PC-3 (cell line): ENCODE measurements around the gene ZNF213. TPM values are rescaled to one million over a fixed set of nuclear protein-coding genes. Genes with fewer than 3 reads are reported as not detected.

ENCODE experiments used
- ATAC-seq: fragments of 200-7000 bp; cut with Tn5 transposase; 2 replicates; pipeline ENCODE4 v1.9.1; 2020; ENCODE audit warnings: mild to moderate bottlenecking, moderate library complexity
- BruUV-seq: library from RNA; stranded (reverse); fragments of 400-500 nt; replicated peaks from 2 replicates; lab custom pipeline; 2021; lab: Mats Ljungman, UMichigan
- CTCF ChIA-PET: fragments of 300-600 bp; sonication (Branson Sonifier 250); formaldehyde crosslinking; loops from one replicate; lab custom pipeline; 2022; ENCODE audit warnings: antibody characterized with exemption; lab: Charles Lee
- POLR2A ChIA-PET: fragments of 300-600 bp; sonication (Branson Sonifier 250); formaldehyde crosslinking; loops from one replicate; lab custom pipeline; 2022; ENCODE audit warnings: antibody characterized with exemption; ENCODE audit not compliant: unreplicated experiment; lab: Charles Lee
- DNase-seq: peaks from one replicate; pipeline ENCODE4 v3.0.0-alpha.2; 2015
- H2AFZ ChIP-seq: fragments of 300-600 bp; sonication (generic); 2 replicates; pipeline ENCODE4 v1.6.0; 2016; ENCODE audit warnings: antibody characterized with exemption, low read length
- H3F3A ChIP-seq: fragments of 300-600 bp; sonication (generic); one replicate; pipeline ENCODE4 v1.6.0; 2017; ENCODE audit warnings: antibody characterized with exemption, low read length, control low read depth, mild to moderate bottlenecking; ENCODE audit not compliant: unreplicated experiment
- H3K27ac ChIP-seq: fragments of 300-600 bp; sonication (generic); 2 replicates; pipeline ENCODE4 v1.5.1; 2016; ENCODE audit warnings: mild to moderate bottlenecking, low read length
- H3K27me3 ChIP-seq: fragments of 300-600 bp; sonication (generic); 2 replicates; pipeline ENCODE4 v1.6.1; 2016; ENCODE audit warnings: low read length, mixed read lengths
- H3K36me3 ChIP-seq: fragments of 300-600 bp; sonication (generic); 2 replicates; pipeline ENCODE4 v1.6.1; 2016; ENCODE audit warnings: low read depth, mixed run types, low read length, mixed read lengths
- H3K4me1 ChIP-seq: fragments of 300-600 bp; sonication (generic); 2 replicates; pipeline ENCODE4 v1.5.1; 2016; ENCODE audit warnings: low read length; ENCODE audit not compliant: insufficient read depth
- H3K4me2 ChIP-seq: fragments of 300-600 bp; sonication (generic); 2 replicates; pipeline ENCODE4 v1.6.0; 2016; ENCODE audit warnings: low read length
- H3K4me3 ChIP-seq: fragments of 300-600 bp; sonication (generic); 2 replicates; pipeline ENCODE4 v1.5.1; 2016; ENCODE audit warnings: mild to moderate bottlenecking, low read length, mixed read lengths
- H3K79me2 ChIP-seq: fragments of 300-600 bp; sonication (generic); 2 replicates; pipeline ENCODE4 v1.6.1; 2017; ENCODE audit warnings: low read length, mixed read lengths
- H3K9ac ChIP-seq: fragments of 300-600 bp; sonication (generic); 2 replicates; pipeline ENCODE4 v1.6.0; 2016; ENCODE audit warnings: mild to moderate bottlenecking, low read length
- H3K9me2 ChIP-seq: fragments of 300-600 bp; sonication (generic); replicated peaks from 2 replicates; pipeline ENCODE4 v1.6.1; 2016; ENCODE audit warnings: mixed run types, low read length, mixed read lengths
- H3K9me3 ChIP-seq: fragments of 300-600 bp; sonication (generic); 2 replicates; pipeline ENCODE4 v1.6.1; 2016; ENCODE audit warnings: low read length, mixed read lengths
- H4K20me1 ChIP-seq: fragments of 300-600 bp; sonication (generic); 2 replicates; pipeline ENCODE4 v1.6.1; 2016; ENCODE audit warnings: low read length, mixed read lengths
- CTCF ChIP-seq: fragments of 300-600 bp; sonication (generic); conservative IDR thresholded peaks from 2 replicates; pipeline ENCODE4 v1.5.1; 2017; ENCODE audit warnings: antibody characterized with exemption, low read depth, mild to moderate bottlenecking, low read length
- EZH2 ChIP-seq: fragments of 300-600 bp; sonication (generic); IDR thresholded peaks from one replicate; pipeline ENCODE4 v1.6.1; 2017; ENCODE audit warnings: antibody characterized with exemption, mild to moderate bottlenecking, low read length; ENCODE audit not compliant: unreplicated experiment
- EZH2phosphoT487 ChIP-seq: fragments of 300-600 bp; sonication (generic); IDR thresholded peaks from 2 replicates; pipeline ENCODE4 v1.6.1; 2018; ENCODE audit warnings: mild to moderate bottlenecking, antibody characterized with exemption, low read length, borderline replicate concordance
- intact Hi-C: fragments of 100-400 bp; cut with micrococcal nuclease; formaldehyde crosslinking; loops from 2 replicates; pipeline ENCODE4 v1.9.0; 2023
- total RNA-seq: library from RNA; depleted of rRNA; stranded (reverse); fragments of >200 nt; gene quantifications from 2 replicates; pipeline ENCODE4 v1.2.3, GENCODE V29; 2014

Gene ZNF213
- total RNA-seq, 1 experiment from 2014 or later, result 3.6 TPM

GRCh38 chr16:3141781-3142311 lies 7.0 kb downstream of the ZNF213 start:
- Histone ChIP-seq H3K9me3 (no peaks in the 10 kb centered on the region), H2AFZ (no peak overlapping the region), H3K27me3 (no peaks in the 10 kb centered on the region), H3K36me3 (no peaks in the 10 kb centered on the region), H3K4me3 (no peak overlapping the region), H3K9ac (no peak overlapping the region), H3K79me2 (no peaks in the 10 kb centered on the region), H4K20me1 (no peaks in the 10 kb centered on the region), H3F3A (no peaks in the 10 kb centered on the region), H3K4me2 (no peak overlapping the region), H3K9me2 (no peaks in the 10 kb centered on the region), H3K4me1 (no peaks in the 10 kb centered on the region), H3K27ac (no peak overlapping the region)
- no peak for DNase-seq
- ChIA-PET POLR2A (no interaction called here), CTCF (no interaction called here)
- TF ChIP-seq CTCF (no peak), EZH2 (no peak), EZH2phosphoT487 (no peak)
- intact Hi-C loops, result no loop called here
- BruUV-seq, result no TSS peak
- ATAC-seq, result no peak

GRCh38 chr16:3142327-3142726 lies 7.5 kb downstream of the ZNF213 start:
- ATAC-seq (no peak), DNase-seq (no peak)
- Histone ChIP-seq H3K4me1 (no peaks in the 10 kb centered on the region), H3K9me3 (no peaks in the 10 kb centered on the region), H3K79me2 (no peaks in the 10 kb centered on the region), H3F3A (no peaks in the 10 kb centered on the region), H3K9ac (no peak overlapping the region), H3K27me3 (no peaks in the 10 kb centered on the region), H3K27ac (no peak overlapping the region), H3K4me3 (no peak overlapping the region), H2AFZ (no peak overlapping the region), H3K4me2 (no peak overlapping the region), H4K20me1 (no peaks in the 10 kb centered on the region), H3K9me2 (no peaks in the 10 kb centered on the region), H3K36me3 (no peaks in the 10 kb centered on the region)
- TF ChIP-seq EZH2phosphoT487 (no peak), CTCF (no peak), EZH2 (no peak)
- intact Hi-C loops, result no loop called here
- ChIA-PET POLR2A (no interaction called here), CTCF (no interaction called here)
- no TSS peak for BruUV-seq

- no peak overlapping the region for H3K9ac ChIP-seq
- no peaks in the 10 kb centered on the region for H3K4me1 ChIP-seq
- no peaks in the 10 kb centered on the region for H3K9me2 ChIP-seq
- H3K4me3 ChIP-seq, result no peak overlapping the region
- intact Hi-C loops, result no loop called here
- H3K79me2 ChIP-seq, result no peaks in the 10 kb centered on the region
- no peaks in the 10 kb centered on the region for H4K20me1 ChIP-seq
- ATAC-seq (no peak), DNase-seq (no peak)
- no peak overlapping the region for H3K4me2 ChIP-seq
- no peaks in the 10 kb centered on the region for H3F3A ChIP-seq
- no TSS peak for BruUV-seq
- no peak for TF ChIP-seq EZH2phosphoT487
- no peak for TF ChIP-seq CTCF
- TF ChIP-seq EZH2, result no peak
- no peaks in the 10 kb centered on the region for H3K36me3 ChIP-seq
- no peaks in the 10 kb centered on the region for H3K9me3 ChIP-seq
- POLR2A ChIA-PET, result no interaction called here
- no peak overlapping the region for H2AFZ ChIP-seq
- H3K27ac ChIP-seq, result no peak overlapping the region
- H3K27me3 ChIP-seq, result no peaks in the 10 kb centered on the region
- CTCF ChIA-PET, result no interaction called here
These were observed 7.9 kb downstream of the ZNF213 start for GRCh38 chr16:3142770-3143169.
